Suprapubic skin (tissue), 3 donors: ENCODE measurements around the gene TBATA.

Experiments used
- POLR2A ChIP-seq, 2 donors: fragments of 450-650 bp; IDR thresholded peaks; one replicate each; pipeline ENCODE4 v1.6.1; 2017; ENCODE audit warnings: antibody characterized with exemption in 2 of 2, mild to moderate bottlenecking in 2 of 2, moderate library complexity in 2 of 2
- TF ChIP-seq, protein P1 (sequence below), 2 donors: fragments of 200-600 bp in 1 of 2; fragments of 450-650 bp in 1 of 2; sonication (generic) in 1 of 2; IDR thresholded peaks; one replicate each; pipeline ENCODE4 v1.5.1; 2016 to 2019; ENCODE audit warnings: antibody characterized with exemption in 2 of 2, mild to moderate bottlenecking in 1 of 2, moderate library complexity in 1 of 2

DNA sequence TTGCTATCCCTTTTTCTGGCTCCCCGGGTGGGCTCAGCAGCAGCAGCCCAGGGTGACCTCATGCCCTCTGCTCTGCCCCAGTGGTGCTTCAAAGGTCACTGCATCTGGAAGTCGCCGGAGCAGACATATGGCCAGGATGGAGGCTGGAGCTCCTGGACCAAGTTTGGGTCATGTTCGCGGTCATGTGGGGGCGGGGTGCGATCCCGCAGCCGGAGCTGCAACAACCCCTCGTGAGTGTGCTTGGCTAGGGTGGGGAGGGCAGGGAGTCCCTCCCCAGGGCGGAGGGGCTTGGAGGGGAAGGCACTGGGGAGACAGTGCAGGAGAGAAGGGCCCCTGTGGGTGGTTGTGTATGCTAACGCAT lies 46.4 kb downstream of the TBATA start:
- TF ChIP-seq POLR2A (IDR thresholded peaks at IDR 0.05) = no peak
- TF ChIP-seq, protein P1, sequence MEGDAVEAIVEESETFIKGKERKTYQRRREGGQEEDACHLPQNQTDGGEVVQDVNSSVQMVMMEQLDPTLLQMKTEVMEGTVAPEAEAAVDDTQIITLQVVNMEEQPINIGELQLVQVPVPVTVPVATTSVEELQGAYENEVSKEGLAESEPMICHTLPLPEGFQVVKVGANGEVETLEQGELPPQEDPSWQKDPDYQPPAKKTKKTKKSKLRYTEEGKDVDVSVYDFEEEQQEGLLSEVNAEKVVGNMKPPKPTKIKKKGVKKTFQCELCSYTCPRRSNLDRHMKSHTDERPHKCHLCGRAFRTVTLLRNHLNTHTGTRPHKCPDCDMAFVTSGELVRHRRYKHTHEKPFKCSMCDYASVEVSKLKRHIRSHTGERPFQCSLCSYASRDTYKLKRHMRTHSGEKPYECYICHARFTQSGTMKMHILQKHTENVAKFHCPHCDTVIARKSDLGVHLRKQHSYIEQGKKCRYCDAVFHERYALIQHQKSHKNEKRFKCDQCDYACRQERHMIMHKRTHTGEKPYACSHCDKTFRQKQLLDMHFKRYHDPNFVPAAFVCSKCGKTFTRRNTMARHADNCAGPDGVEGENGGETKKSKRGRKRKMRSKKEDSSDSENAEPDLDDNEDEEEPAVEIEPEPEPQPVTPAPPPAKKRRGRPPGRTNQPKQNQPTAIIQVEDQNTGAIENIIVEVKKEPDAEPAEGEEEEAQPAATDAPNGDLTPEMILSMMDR (IDR thresholded peaks at IDR 0.05) = no peak
